Smooth muscle cell (in vitro differentiated cells): Measurements from ENCODE around the gene HK3. TPM values are rescaled to one million over a fixed set of nuclear protein-coding genes. Genes with fewer than 3 reads are reported as not detected.

Experiments used
- DNase-seq: peaks from one replicate; lab custom pipeline; 2025; ENCODE audit not compliant: unreplicated experiment; lab: John Stamatoyannopoulos, UW
- H2AFZ ChIP-seq: fragments of 200-600 bp; sonication (generic); 2 replicates; pipeline ENCODE4 v1.6.0; 2016; ENCODE audit warnings: antibody characterized with exemption, low read depth, mild to moderate bottlenecking
- H3F3A ChIP-seq: fragments of 200-600 bp; sonication (generic); 2 replicates; pipeline ENCODE4 v1.6.0; 2017; ENCODE audit warnings: antibody characterized with exemption, low read depth
- H3K27ac ChIP-seq: fragments of 200-600 bp; sonication (generic); 2 replicates; pipeline ENCODE4 v1.5.1; 2016; ENCODE audit warnings: low read depth, mild to moderate bottlenecking
- H3K27me3 ChIP-seq: fragments of 200-600 bp; sonication (generic); 2 replicates; pipeline ENCODE4 v1.6.1; 2016; ENCODE audit warnings: low read depth, mild to moderate bottlenecking
- H3K36me3 ChIP-seq: fragments of 200-600 bp; sonication (generic); 2 replicates; pipeline ENCODE4 v1.5.1; 2016; ENCODE audit warnings: low read depth
- H3K4me1 ChIP-seq: fragments of 200-600 bp; sonication (generic); 2 replicates; pipeline ENCODE4 v1.5.1; 2016; ENCODE audit warnings: low read depth
- H3K4me2 ChIP-seq: fragments of 200-600 bp; sonication (generic); 2 replicates; pipeline ENCODE4 v1.6.0; 2016; ENCODE audit warnings: mild to moderate bottlenecking
- H3K4me3 ChIP-seq: fragments of 200-600 bp; sonication (generic); 2 replicates; pipeline ENCODE4 v1.5.1; 2016; ENCODE audit warnings: mild to moderate bottlenecking
- H3K79me2 ChIP-seq: fragments of 200-600 bp; sonication (generic); 2 replicates; pipeline ENCODE4 v1.6.0; 2016; ENCODE audit warnings: low read depth, mild to moderate bottlenecking
- H3K9ac ChIP-seq: fragments of 200-600 bp; sonication (generic); 2 replicates; pipeline ENCODE4 v1.6.0; 2016; ENCODE audit warnings: low read depth
- H3K9me3 ChIP-seq: fragments of 200-600 bp; sonication (generic); replicated peaks from 2 replicates; pipeline ENCODE4 v1.5.1; 2016; ENCODE audit warnings: low read depth
- H4K20me1 ChIP-seq: fragments of 200-600 bp; sonication (generic); 2 replicates; pipeline ENCODE4 v1.6.0; 2016; ENCODE audit warnings: low read depth
- WGBS: methylation state at CpG from one replicate; pipeline ENCODE4 v1.1.7; 2016; ENCODE audit warnings: low lambda C conversion rate; 5-methylcytosine and 5-hydroxymethylcytosine counted together
- polyA plus RNA-seq: library from polyadenylated mRNA; unstranded; fragments of >200 nt; fragmentation: Nextera tagmentation; extraction: Ambion mirVana; gene quantifications from 2 replicates; pipeline ENCODE4 v1.2.1, GENCODE V29; 2016
- total RNA-seq: library from RNA; depleted of rRNA; stranded (reverse); fragments of >200 nt; gene quantifications from 2 replicates; pipeline ENCODE4 v1.2.3, GENCODE V29; 2014
- TF ChIP-seq, protein P1 (sequence below): fragments of 200-600 bp; sonication (generic); IDR thresholded peaks from 2 replicates; pipeline ENCODE4 v1.5.1; 2017; ENCODE audit warnings: borderline replicate concordance, mild to moderate bottlenecking, antibody characterized with exemption; ENCODE audit not compliant: insufficient read depth, poor library complexity, severe bottlenecking

The HK3 gene
- total and polyA plus RNA-seq, 2 experiments from 2014 or later, result not detected

DNA sequence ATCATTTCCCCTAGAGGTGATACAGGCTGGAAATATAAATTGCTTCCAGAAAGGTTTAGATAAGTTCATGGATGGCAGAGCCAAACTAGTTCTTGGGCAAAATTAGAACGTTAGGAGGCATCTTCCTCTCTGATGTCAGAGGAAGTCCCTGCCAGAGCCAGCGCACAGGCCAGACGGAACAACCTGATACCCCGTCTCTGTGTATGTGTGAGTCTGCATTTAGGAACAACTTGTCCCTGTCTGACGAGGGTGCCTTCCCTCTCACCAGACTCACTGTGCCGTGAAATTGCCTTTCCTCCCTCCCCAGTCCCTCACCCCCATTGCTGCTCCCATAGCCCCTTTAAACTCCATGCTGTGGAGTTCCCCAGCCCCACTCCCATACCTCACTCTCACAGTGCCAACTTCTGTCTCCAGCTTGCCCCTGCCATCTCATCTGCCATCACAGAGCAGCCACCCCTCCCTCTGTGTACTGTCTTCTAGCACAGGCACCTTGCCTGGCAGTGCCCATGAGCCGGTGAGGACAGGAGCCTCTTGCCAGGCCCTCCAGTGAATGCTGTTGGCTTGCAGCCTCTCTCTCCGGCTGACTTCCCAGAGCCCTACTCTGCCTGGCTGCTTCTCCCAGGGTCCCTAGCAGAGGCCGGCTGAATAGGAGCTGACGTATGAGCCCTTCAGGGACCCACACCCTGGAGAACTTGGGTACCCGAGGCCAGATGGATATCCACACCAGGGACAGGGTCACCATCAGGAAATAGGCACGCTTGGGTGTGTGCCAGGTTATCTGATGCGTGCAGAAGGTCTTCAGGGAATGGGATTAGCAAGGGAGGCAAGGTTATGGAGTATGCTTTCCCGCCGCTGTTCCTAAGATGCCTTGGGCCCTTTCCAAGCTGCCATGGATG is 62.1 kb downstream of the HK3 start:
- H4K20me1 ChIP-seq, result no peaks in the 10 kb centered on the region

GRCh38 chr5:176835918-176836317 is 63.2 kb downstream of the HK3 start:
- no peaks in the 10 kb centered on the region for H4K20me1 ChIP-seq
- H3K27me3 ChIP-seq, result peaks cover 25% of the 10 kb centered on the region
- WGBS, result 72% methylated on average over 3 of the region's 3 CpGs
- no peaks in the 10 kb centered on the region for H3K79me2 ChIP-seq
- H2AFZ ChIP-seq, result no peak overlapping the region
- DNase-seq, result no peak
- no peaks in the 10 kb centered on the region for H3F3A ChIP-seq
- H3K9me3 ChIP-seq, result no peaks in the 10 kb centered on the region
- no peak overlapping the region for H3K4me3 ChIP-seq
- no peak overlapping the region for H3K9ac ChIP-seq
- H3K36me3 ChIP-seq, result no peaks in the 10 kb centered on the region
- TF ChIP-seq, protein P1, sequence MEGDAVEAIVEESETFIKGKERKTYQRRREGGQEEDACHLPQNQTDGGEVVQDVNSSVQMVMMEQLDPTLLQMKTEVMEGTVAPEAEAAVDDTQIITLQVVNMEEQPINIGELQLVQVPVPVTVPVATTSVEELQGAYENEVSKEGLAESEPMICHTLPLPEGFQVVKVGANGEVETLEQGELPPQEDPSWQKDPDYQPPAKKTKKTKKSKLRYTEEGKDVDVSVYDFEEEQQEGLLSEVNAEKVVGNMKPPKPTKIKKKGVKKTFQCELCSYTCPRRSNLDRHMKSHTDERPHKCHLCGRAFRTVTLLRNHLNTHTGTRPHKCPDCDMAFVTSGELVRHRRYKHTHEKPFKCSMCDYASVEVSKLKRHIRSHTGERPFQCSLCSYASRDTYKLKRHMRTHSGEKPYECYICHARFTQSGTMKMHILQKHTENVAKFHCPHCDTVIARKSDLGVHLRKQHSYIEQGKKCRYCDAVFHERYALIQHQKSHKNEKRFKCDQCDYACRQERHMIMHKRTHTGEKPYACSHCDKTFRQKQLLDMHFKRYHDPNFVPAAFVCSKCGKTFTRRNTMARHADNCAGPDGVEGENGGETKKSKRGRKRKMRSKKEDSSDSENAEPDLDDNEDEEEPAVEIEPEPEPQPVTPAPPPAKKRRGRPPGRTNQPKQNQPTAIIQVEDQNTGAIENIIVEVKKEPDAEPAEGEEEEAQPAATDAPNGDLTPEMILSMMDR, result no peak
- H3K4me1 ChIP-seq, result peaks cover 7% of the 10 kb centered on the region
- no peak overlapping the region for H3K4me2 ChIP-seq
- H3K27ac ChIP-seq, result no peak overlapping the region

More for the DNA sequence above, 62.1 kb downstream of the HK3 start:
- TF ChIP-seq, protein P1, result no peak
- no peak overlapping the region for H3K27ac ChIP-seq
- WGBS, result 69% methylated on average over 15 of the region's 15 CpGs
- no peak overlapping the region for H3K4me2 ChIP-seq
- no peaks in the 10 kb centered on the region for H3K9me3 ChIP-seq
- H3K79me2 ChIP-seq, result no peaks in the 10 kb centered on the region
- no peaks in the 10 kb centered on the region for H3K36me3 ChIP-seq
- DNase-seq, result no peak
- no peak overlapping the region for H2AFZ ChIP-seq
- no peak overlapping the region for H3K4me3 ChIP-seq
- no peaks in the 10 kb centered on the region for H3F3A ChIP-seq
- peaks cover 7% of the 10 kb centered on the region for H3K4me1 ChIP-seq
- peaks cover 29% of the 10 kb centered on the region for H3K27me3 ChIP-seq
- no peak overlapping the region for H3K9ac ChIP-seq

- Histone ChIP-seq H2AFZ (no peak overlapping the region), H3K4me1 (no peaks in the 10 kb centered on the region), H3K9ac (no peak overlapping the region), H3K27me3 (peaks cover 25% of the 10 kb centered on the region), H3K79me2 (no peaks in the 10 kb centered on the region), H3K4me2 (no peak overlapping the region), H3K9me3 (no peaks in the 10 kb centered on the region), H3K4me3 (no peak overlapping the region), H4K20me1 (no peaks in the 10 kb centered on the region), H3K36me3 (no peaks in the 10 kb centered on the region), H3K27ac (no peak overlapping the region), H3F3A (no peaks in the 10 kb centered on the region)
- 94% methylated on average over 4 of the region's 4 CpGs for WGBS
- TF ChIP-seq, protein P1, result no peak
- no peak for DNase-seq
Observed at GRCh38 chr5:176833286-176833685, 65.9 kb downstream of the HK3 start.
